ENCODE data around the gene NCF1.
"Not testable (repeated sequence)": the region's sequence is repeated elsewhere in the genome, so short reads cannot be mapped to it uniquely, and the experiment has no call there.

Gene NCF1

DNA sequence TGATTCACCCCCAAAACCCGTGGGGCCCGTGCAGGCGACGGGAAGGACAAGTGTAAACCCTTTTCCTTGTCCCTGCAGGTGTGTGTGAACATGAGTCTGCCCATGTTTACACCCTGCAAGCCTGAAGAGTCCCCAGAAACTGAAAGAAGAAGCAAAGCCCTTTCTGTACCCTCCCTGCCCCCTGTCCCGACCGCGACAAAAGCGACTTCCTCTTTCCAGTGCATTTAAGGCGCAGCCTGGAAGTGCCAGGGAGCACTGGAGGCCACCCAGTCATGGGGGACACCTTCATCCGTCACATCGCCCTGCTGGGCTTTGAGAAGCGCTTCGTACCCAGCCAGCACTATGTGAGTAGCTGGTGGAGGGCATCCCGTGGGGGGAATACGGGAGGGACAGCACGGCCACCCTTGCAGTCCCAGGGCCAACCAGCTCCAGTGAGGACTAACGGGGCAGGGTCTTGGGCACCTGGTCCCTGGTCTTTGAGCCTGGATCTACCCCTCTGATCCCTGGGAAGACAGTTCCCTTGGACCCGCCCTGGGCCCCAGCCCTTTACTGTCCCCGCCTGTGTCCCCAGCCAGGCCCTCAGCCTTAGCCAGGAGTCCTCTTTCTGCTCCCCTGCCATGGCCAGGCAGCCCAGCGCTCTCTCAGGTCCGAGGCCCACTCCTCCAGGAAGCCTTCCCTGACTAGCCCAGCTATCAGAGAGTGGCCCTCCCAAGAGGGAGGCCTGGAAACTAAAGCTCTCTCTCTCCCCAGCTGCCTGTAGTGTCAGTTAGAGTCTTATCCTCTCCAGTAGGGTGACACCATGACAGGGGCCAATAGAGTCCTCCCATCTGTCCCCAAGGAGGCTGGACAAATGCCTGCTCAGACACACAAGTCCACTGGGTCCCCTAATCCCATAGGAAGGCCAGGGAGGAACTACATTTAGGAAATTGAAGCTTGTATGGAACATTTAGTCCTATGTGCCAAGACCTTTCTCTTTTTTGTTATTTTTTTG, at the start of gene NCF1:
Gene NCF1 (plus strand): TSS at position 252 of the 991 bp plus-strand sequence. CDS start 21 bp downstream, at position 273.
- not testable (repeated sequence) for H3K4me1 Mint-ChIP-seq (ENCODE audit: low read depth); H3K27ac Mint-ChIP-seq; H3K36me3 Mint-ChIP-seq (ENCODE audit: low read depth); H3K9me3 Mint-ChIP-seq; H3K4me3 Mint-ChIP-seq; H3K27me3 Mint-ChIP-seq

DNA sequence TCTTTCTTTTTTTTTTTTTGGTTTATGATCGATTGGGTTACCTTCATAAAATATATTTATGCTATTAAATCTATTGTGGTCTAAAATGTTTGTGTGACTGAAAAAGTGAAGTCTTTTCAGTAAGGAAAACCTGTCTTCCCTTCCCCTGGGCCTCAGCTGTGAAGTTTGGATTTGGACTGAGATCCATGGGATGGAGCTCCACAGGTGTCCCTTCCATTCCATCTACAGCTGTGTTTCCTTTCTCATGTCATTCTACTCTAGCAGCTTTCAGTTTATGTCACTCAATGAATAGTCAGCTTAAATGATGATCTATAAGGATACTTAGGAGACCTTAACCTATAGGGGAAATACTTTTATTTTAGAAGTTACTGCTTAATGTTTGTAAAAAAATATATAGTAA, 48.0 kb upstream of the NCF1 start:
- no peak overlapping the region for H3K27ac Mint-ChIP-seq
- no peaks in the 10 kb centered on the region for H3K4me1 Mint-ChIP-seq (ENCODE audit: low read depth)
- H3K4me3 Mint-ChIP-seq, result no peak overlapping the region
- peaks cover 34% of the 10 kb centered on the region for H3K36me3 Mint-ChIP-seq (ENCODE audit: low read depth)
- H3K9me3 Mint-ChIP-seq, result no peaks in the 10 kb centered on the region
- no peaks in the 10 kb centered on the region for H3K27me3 Mint-ChIP-seq

DNA sequence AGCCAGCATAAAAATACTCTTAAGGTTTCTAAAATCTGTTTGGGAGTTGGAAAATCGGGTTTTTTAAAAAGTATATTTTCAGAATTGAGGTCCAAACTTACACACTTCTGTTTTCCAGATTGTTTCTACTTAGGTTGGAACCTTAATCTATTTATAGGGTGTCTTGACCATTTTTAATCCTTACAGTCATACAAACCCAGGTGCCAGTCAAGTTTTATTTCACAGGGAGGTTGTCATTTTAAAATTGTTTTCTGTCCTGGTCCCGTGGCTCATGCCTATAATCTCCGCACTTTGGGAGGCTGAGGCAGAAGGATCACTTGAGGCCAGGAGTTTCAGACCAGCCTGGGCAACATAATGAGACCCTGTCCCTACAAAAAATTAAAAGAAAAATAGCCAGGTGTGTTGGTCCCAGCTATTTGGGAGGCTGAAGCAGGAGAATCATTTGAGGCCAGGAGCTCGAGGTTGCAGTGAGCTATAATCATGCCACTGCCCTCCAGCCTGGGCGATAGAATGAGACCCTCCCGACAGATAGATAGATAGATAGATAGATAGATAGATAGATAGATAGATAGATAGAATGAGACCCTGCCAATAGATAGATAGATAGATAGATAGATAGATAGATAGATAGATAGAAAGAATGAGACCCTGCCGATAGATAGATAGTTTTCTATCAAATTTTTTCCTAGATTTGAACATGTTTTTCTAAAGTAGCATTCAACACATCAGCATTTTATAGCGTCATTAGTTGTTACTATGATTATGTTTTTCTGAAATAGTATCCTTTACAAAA, 47.3 kb upstream of the NCF1 start:
- H3K27me3 Mint-ChIP-seq, result no peaks in the 10 kb centered on the region
- H3K36me3 Mint-ChIP-seq (ENCODE audit: low read depth), result peaks cover 36% of the 10 kb centered on the region
- H3K4me3 Mint-ChIP-seq, result no peak overlapping the region
- no peaks in the 10 kb centered on the region for H3K4me1 Mint-ChIP-seq (ENCODE audit: low read depth)
- no peaks in the 10 kb centered on the region for H3K9me3 Mint-ChIP-seq
- no peak overlapping the region for H3K27ac Mint-ChIP-seq

GRCh38 chr7:74728686-74729085, 45.1 kb upstream of the NCF1 start:
- not testable (repeated sequence) for H3K27me3 Mint-ChIP-seq; H3K4me3 Mint-ChIP-seq; H3K9me3 Mint-ChIP-seq; H3K27ac Mint-ChIP-seq; H3K4me1 Mint-ChIP-seq (ENCODE audit: low read depth)
- peaks cover 20% of the 10 kb centered on the region for H3K36me3 Mint-ChIP-seq (ENCODE audit: low read depth)

DNA sequence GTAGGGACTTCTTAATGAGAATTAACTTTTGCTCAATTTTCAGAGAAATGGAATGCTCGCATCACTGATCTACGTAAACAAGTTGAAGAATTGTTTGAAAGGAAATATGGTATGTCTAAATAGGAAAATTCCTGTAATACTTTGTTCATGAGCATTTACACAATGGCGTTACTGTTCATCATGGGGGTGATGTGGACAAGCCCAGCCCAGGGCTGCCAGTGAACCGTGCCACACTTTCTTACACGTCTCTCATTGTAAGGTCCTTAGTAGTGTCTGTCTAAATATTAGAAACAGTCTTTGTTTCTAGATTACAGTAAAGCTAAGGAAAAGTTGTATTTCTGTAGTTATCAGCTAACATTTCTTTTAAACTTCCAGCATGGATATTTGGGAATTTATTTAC, 43.6 kb upstream of the NCF1 start:
- not testable (repeated sequence) for H3K9me3 Mint-ChIP-seq; H3K4me3 Mint-ChIP-seq; H3K27ac Mint-ChIP-seq; H3K4me1 Mint-ChIP-seq (ENCODE audit: low read depth); H3K27me3 Mint-ChIP-seq
- peaks cover 12% of the 10 kb centered on the region for H3K36me3 Mint-ChIP-seq (ENCODE audit: low read depth)

GRCh38 chr7:74739974-74740703, 33.7 kb upstream of the NCF1 start:
- H3K27ac Mint-ChIP-seq; H3K4me1 Mint-ChIP-seq (ENCODE audit: low read depth): not testable (repeated sequence)

DNA sequence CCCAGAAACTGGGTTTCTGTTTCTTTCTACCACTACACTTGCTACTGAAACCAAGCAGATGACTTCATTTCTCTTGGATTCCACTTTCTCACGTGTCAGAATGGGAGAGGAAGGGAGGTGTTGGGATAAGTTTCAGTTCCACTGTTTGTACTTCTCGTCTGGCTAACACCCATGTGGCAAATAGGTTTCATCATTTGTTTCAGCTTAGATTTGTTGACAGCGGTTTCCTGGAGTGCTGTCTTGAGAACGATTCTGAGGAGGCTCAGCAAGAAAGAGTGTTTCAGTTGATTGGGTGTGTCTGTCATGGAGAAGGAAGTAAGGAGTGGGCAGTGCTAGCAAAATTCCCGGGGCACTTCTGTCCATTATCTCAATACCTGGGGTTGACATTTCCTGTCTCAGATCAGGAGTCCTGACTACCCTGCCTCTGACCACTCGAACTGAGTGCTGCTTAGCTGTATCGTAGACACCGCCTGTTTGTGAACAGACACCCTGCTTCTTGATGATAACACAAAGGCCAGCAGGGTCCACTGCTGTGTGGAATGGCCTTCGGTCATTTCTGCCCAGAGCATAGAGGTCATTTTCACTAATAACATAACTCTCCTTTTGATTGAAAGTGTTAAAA, 29.8 kb upstream of the NCF1 start:
- H3K4me1 Mint-ChIP-seq (ENCODE audit: low read depth); H3K27ac Mint-ChIP-seq; H3K27me3 Mint-ChIP-seq; H3K4me3 Mint-ChIP-seq; H3K36me3 Mint-ChIP-seq (ENCODE audit: low read depth); H3K9me3 Mint-ChIP-seq: not testable (repeated sequence)

More at GRCh38 chr7:74739974-74740703, 33.7 kb upstream of the NCF1 start:
- H3K9me3 Mint-ChIP-seq; H3K36me3 Mint-ChIP-seq (ENCODE audit: low read depth); H3K4me3 Mint-ChIP-seq; H3K27me3 Mint-ChIP-seq: not testable (repeated sequence)

- H3K27ac Mint-ChIP-seq; H3K36me3 Mint-ChIP-seq (ENCODE audit: low read depth); H3K9me3 Mint-ChIP-seq; H3K4me1 Mint-ChIP-seq (ENCODE audit: low read depth); H3K27me3 Mint-ChIP-seq; H3K4me3 Mint-ChIP-seq: not testable (repeated sequence)
Measured at GRCh38 chr7:74753921-74754482, 19.8 kb upstream of the NCF1 start.

GRCh38 chr7:74756673-74757072, 17.1 kb upstream of the NCF1 start:
- H3K27me3 Mint-ChIP-seq; H3K36me3 Mint-ChIP-seq (ENCODE audit: low read depth); H3K9me3 Mint-ChIP-seq: not testable (repeated sequence)

DNA sequence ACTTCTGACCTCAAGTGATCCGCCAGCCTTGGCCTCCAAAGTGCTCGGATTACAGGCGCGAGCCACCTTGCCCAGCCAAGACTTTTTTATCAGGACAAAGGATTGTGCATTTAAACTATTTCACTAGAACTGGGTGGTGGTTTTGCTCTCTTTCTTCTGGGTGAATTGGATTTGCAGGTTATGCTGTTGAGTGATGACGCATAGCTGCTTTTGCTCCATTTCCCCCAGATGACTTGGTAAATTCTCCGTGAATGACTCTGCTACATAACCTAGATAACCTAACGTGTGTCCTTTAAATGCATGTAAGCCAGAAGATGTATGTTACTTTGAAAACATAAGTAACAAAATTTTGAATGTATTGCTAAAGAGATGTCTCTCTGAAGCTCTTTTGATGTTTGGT, 15.5 kb upstream of the NCF1 start:
- H3K36me3 Mint-ChIP-seq (ENCODE audit: low read depth); H3K4me1 Mint-ChIP-seq (ENCODE audit: low read depth); H3K27me3 Mint-ChIP-seq; H3K27ac Mint-ChIP-seq; H3K9me3 Mint-ChIP-seq; H3K4me3 Mint-ChIP-seq: not testable (repeated sequence)

More at GRCh38 chr7:74756673-74757072, 17.1 kb upstream of the NCF1 start:
- not testable (repeated sequence) for H3K4me1 Mint-ChIP-seq (ENCODE audit: low read depth); H3K27ac Mint-ChIP-seq; H3K4me3 Mint-ChIP-seq

DNA sequence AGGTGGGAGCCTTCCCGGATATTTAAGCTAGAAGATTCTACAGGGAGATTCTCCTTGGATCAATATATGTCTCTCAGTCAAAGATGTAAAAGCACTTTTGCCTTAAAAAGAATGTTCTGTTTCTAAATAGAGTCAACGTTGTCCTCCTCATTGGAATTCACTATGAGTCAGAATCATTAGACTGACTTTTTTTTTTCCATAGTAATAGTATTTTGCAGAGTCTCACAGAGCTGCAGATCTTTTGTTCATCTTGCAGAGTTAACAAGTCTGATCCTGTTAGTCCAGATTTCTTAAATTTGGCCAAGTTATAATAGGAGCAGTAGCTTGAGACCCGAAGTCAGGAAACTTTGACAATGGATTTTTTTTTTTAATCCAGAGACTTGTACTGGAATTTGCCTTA, 14.8 kb upstream of the NCF1 start:
- H3K4me1 Mint-ChIP-seq (ENCODE audit: low read depth); H3K36me3 Mint-ChIP-seq (ENCODE audit: low read depth); H3K9me3 Mint-ChIP-seq; H3K27ac Mint-ChIP-seq; H3K27me3 Mint-ChIP-seq; H3K4me3 Mint-ChIP-seq: not testable (repeated sequence)

GRCh38 chr7:74765205-74765918, 8.4 kb upstream of the NCF1 start:
- H3K27me3 Mint-ChIP-seq; H3K4me1 Mint-ChIP-seq (ENCODE audit: low read depth); H3K4me3 Mint-ChIP-seq; H3K36me3 Mint-ChIP-seq (ENCODE audit: low read depth); H3K27ac Mint-ChIP-seq; H3K9me3 Mint-ChIP-seq: not testable (repeated sequence)

- H3K36me3 Mint-ChIP-seq (ENCODE audit: low read depth); H3K27ac Mint-ChIP-seq; H3K27me3 Mint-ChIP-seq; H3K4me1 Mint-ChIP-seq (ENCODE audit: low read depth); H3K4me3 Mint-ChIP-seq; H3K9me3 Mint-ChIP-seq: not testable (repeated sequence)
Measured at GRCh38 chr7:74766509-74766908, 7.3 kb upstream of the NCF1 start.

DNA sequence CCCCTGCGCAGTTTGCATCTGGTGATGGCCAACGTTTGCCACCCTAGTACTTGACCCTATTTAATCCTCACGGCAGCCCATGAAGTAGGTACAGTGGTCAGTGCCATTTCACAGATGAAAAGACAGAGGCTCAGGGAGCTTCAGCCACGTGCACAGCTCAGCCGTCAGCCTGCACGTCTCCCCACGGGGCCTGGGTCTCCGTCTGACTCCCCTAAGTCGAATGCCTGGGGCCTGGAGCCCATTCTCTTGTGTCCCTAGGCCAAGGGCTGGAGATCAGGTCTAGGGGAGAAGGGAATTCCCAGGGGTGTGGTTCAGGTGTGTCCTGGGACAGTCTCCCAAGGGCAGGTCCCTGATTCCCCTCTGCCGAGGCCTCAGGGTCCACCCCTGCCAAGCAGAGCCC, 6.8 kb upstream of the NCF1 start:
- not testable (repeated sequence) for H3K4me3 Mint-ChIP-seq; H3K36me3 Mint-ChIP-seq (ENCODE audit: low read depth); H3K4me1 Mint-ChIP-seq (ENCODE audit: low read depth); H3K9me3 Mint-ChIP-seq; H3K27me3 Mint-ChIP-seq; H3K27ac Mint-ChIP-seq

All from stimulated activated naive CD8-positive, alpha-beta T cell treated with anti-CD3 and anti-CD28 coated beads, Interleukin-15, Interleukin-2, amounts not matched to agents 100 ng/mL and 50 ng/mL, for 24 hours (primary cell).